CD4-positive, alpha-beta T cell treated with Interleukin-6 at 100 ng/mL for 8 hours (primary cell): Measurements from ENCODE around the gene COPA.

Source experiments
- DNase-seq: peaks from one replicate; pipeline ENCODE4 v3.0.0-alpha.2; 2020; ENCODE audit warnings: mixed read lengths, low spot score

The COPA gene

GRCh38 chr1:160362168-160362957 is 19.3 kb upstream of the COPA start:
- DNase-seq: no peak

- no peak for DNase-seq
Measured at GRCh38 chr1:160361814-160362167, 18.7 kb upstream of the COPA start.

GRCh38 chr1:160361199-160361598 is 18.1 kb upstream of the COPA start:
- no peak for DNase-seq

- no peak for DNase-seq
Measured at GRCh38 chr1:160360227-160360695, 17.2 kb upstream of the COPA start.

GRCh38 chr1:160359559-160360226 is 16.6 kb upstream of the COPA start:
- no peak for DNase-seq

GRCh38 chr1:160358073-160358472 is 15.0 kb upstream of the COPA start:
- no peak for DNase-seq

GRCh38 chr1:160357286-160358002 is 14.4 kb upstream of the COPA start:
- no peak for DNase-seq

GRCh38 chr1:160354388-160354985 is 11.4 kb upstream of the COPA start:
- no peak for DNase-seq

GRCh38 chr1:160353223-160353622 is 10.2 kb upstream of the COPA start:
- DNase-seq: no peak

GRCh38 chr1:160352555-160352954 is 9.5 kb upstream of the COPA start:
- no peak for DNase-seq

- DNase-seq: no peak
Measured at GRCh38 chr1:160351629-160352028, 8.6 kb upstream of the COPA start.

GRCh38 chr1:160346958-160347357 is 3.9 kb upstream of the COPA start:
- no peak for DNase-seq

- no peak for DNase-seq
Measured at GRCh38 chr1:160346463-160346862, 3.4 kb upstream of the COPA start.

- DNase-seq: no peak
Measured at GRCh38 chr1:160344936-160345335, 1.9 kb upstream of the COPA start.

GRCh38 chr1:160344241-160344640 is 1.2 kb upstream of the COPA start:
- no peak for DNase-seq

- DNase-seq: no peak
Measured at GRCh38 chr1:160342526-160342925, 524 bp downstream of the COPA start.

- DNase-seq: no peak
Measured at GRCh38 chr1:160340866-160341265, 2.2 kb downstream of the COPA start.

- no peak for DNase-seq
Measured at GRCh38 chr1:160340146-160340545, 2.9 kb downstream of the COPA start.

- no peak for DNase-seq
Measured at GRCh38 chr1:160338580-160338979, 4.5 kb downstream of the COPA start.

GRCh38 chr1:160332516-160332915 is 10.5 kb downstream of the COPA start:
- no peak for DNase-seq

- DNase-seq: no peak
Measured at GRCh38 chr1:160330119-160330518, 12.9 kb downstream of the COPA start.

- no peak for DNase-seq
Measured at GRCh38 chr1:160328184-160328583, 14.9 kb downstream of the COPA start.

- no peak for DNase-seq
Measured at GRCh38 chr1:160326418-160326817, 16.6 kb downstream of the COPA start.
